Cortex of kidney (tissue), 1 donor: Measurements from ENCODE around the gene ACER1.
"Not testable (repeated sequence)": the region's sequence is repeated elsewhere in the genome, so short reads cannot be mapped to it uniquely, and the experiment has no call there.

Source experiments
- DNase-seq: peaks from one replicate; lab custom pipeline; 2025; lab: John Stamatoyannopoulos, UW

Gene ACER1

DNA sequence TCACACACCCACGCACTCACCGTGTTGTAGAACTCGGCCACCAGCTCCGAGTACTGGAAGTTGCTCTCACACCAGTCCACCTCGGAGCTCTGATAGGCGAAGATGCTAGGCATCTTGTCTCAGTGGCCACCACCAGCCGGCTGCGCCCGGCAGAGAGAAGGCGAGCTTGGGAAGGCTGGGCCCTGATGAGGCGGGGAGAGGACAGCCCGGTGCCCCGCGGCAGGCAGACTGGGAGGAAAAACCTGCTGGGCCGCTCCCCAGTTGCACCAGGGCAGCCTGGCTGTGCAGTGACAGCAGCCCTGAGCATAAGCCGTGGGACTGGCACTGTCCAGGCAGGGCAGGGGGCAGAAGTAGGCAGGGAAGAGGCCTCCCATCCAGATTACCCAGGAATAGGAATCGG, at the start of gene ACER1:
Gene ACER1, minus strand, starts transcription at position 174 of the 400 bp plus-strand sequence. Its CDS starts 61 bp downstream, at position 113.
- no peak for DNase-seq

- no peak for DNase-seq
Observed at GRCh38 chr19:6383188-6383587, 49.8 kb upstream of the ACER1 start.

DNA sequence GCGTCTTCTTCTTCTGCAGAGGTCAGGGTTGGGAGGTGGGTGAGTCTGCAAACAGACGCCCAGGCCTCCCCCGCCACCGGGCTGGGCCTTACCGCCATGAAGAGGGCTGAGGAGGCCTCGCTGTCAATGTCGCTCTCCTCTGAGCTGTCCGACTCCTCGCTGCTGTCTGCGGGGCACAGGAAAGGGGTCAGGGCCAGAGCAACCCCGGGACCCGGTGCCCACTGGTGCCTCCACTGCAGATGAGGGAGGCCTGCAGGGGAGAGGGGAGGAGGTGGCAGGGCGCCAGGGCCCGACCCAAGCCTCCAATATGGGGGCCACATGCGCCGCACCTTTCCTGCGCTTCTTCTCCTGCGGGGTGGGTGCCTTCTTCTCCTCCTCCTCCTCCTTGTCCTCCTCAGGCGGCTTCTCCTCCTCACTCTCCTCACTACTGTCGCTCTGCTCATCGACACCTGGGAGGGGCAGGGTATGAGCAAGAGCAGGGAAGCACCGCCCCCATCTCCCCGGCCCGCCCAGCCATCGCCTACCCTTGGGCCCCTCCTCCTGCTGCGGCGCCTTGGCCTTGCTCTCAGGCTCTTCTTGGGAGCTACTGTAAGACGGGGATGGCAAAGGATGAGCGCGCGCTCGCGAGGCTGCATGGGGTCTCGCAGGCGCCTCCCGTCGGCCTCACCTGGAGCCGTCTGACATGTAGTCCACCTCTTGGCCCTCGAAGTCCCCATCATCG, 47.8 kb upstream of the ACER1 start:
- no peak for DNase-seq

GRCh38 chr19:6379744-6380143, 46.3 kb upstream of the ACER1 start:
- no peak for DNase-seq

GRCh38 chr19:6378486-6378885, 45.1 kb upstream of the ACER1 start:
- DNase-seq = no peak

DNA sequence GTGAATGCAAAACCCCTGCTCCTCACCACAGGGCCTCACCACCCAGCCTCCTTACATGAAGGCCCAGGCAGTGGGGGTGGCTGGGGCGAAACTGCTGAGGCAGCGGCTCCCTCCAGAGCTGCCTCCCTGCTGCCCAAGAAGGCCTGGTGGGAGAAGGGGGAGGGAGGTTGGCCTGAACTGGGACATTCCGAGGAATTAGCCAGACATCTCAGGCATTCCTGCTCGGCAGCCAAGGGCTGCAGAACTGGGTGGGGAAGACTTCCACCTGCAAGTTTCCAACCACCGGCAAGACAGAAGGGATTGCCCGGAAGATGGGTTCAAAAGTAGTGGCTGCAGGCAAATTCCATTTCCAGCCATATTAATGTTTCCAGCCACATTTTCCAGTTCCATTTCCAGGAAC, 44.6 kb upstream of the ACER1 start:
- DNase-seq = no peak

DNA sequence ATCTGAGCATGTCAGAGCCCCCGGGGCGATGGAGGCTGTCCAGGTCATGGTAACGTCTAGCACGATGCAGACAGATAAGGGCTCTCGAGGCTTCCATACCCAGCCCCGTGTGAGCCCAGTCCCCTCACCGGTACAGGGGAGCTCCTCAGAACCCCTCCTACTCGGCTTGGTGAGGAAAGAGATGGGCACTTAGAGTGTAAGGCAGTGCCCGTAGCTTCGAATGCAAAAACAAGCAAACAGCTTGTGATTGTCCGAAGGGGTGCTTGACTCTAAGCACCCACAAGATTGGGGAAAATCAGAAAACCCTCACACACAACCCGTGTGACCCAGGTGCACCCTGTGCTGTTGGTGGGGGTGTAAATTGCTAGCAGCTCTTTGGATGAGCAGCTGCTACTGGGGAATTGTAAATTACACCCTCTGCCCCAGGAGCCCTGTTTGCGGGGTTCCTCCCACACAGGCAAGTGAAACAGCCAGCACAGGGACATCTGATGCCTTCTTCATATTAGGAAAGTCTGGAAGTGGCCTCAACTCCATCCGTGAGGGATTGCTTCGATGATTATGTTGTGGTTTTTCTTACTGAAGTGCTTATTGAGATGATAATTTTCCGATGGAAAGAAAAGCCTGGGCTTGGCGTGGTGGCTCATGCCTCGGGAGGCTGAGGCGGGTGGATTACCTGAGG, 43.2 kb upstream of the ACER1 start:
- DNase-seq = no peak

DNA sequence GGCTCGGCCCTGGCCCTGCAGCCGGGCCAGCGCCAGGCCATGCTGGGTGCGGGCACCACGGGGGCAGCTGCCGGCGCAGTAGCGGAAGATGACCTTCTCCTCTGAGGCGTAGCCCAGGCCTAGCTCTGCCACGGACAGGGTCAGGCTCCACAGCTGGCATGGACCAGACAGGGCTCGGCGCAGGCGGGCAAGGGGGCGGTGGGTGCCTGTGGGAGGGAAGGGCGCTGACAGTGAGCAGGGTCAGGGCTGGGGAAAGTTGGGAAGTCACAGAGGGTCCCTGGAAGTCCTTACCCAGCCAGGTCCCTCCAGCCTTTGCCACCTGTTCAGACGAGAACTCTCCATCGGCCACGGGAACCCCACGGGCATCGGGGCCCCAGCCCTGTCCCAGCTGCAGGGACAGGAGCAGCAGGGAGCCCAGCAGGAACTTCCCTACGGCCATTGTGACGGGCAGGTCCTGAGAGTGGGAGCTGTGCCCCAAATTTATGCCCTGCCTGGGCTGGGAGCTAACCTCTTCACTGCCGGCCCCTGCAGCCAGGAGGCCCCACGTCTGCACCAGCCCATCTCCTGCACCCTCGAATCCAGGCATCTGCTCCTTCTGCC, 42.1 kb upstream of the ACER1 start, which contains the start of gene PSPN:
Gene PSPN, minus strand, starts transcription at position 523 of the 600 bp plus-strand sequence. Its CDS starts 84 bp downstream, at position 439.
- DNase-seq = no peak

- no peak for DNase-seq
Observed at GRCh38 chr19:6374711-6375410, 41.4 kb upstream of the ACER1 start.

GRCh38 chr19:6374161-6374709, 40.8 kb upstream of the ACER1 start:
- DNase-seq = no peak

GRCh38 chr19:6373813-6374108, 40.3 kb upstream of the ACER1 start:
- no peak for DNase-seq

GRCh38 chr19:6373096-6373812, 39.8 kb upstream of the ACER1 start:
- no peak for DNase-seq

- DNase-seq = peak; percentile 50
Observed at GRCh38 chr19:6372594-6373095, 39.2 kb upstream of the ACER1 start, which contains the start of gene ALKBH7. ALKBH7 (plus strand) TSS chr19:6372794; CDS start chr19:6372821, 27 bp downstream.

DNA sequence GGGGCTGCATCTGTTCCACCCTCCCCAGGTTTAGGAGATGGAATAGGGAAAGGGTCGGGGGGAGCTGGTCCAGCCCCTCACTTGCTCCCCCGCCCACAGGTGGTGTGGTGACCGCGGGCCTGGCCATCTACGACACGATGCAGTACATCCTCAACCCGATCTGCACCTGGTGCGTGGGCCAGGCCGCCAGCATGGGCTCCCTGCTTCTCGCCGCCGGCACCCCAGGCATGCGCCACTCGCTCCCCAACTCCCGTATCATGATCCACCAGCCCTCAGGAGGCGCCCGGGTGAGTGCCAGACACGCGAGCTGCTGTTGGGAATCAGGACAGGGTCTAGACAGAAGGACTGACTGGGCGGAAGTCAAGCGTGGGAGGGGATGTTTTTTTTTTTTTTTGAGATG, 30.9 kb upstream of the ACER1 start:
- DNase-seq = no peak

DNA sequence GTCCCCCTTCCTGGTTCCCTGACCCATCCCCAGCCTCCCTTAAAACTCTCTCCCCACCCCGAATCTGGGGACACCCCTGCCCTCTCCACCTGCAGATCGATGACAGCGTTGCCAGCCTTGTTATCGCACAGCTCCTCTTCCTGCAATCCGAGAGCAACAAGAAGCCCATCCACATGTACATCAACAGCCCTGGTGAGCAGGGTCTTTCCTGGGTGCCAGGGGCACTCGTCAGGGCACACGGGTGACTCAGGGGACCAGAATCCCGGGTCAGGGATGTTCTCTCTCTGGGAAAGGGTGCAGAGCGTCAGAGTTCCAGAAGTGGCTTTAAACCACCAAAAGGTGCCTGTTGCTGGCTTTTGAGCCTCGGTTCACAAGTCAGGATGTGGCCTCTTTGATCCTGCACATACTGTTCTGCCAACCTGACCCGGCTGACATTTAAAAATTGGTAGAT, 29.0 kb upstream of the ACER1 start:
- DNase-seq = no peak

- no peak for DNase-seq
Observed at GRCh38 chr19:6362027-6362350, 28.6 kb upstream of the ACER1 start.

- not testable (repeated sequence) for DNase-seq
Observed at GRCh38 chr19:6360857-6361216, 27.4 kb upstream of the ACER1 start.

- DNase-seq = not testable (repeated sequence)
Observed at GRCh38 chr19:6360445-6360844, 27.0 kb upstream of the ACER1 start.

- DNase-seq = no peak
Observed at GRCh38 chr19:6359568-6360341, 26.3 kb upstream of the ACER1 start.

DNA sequence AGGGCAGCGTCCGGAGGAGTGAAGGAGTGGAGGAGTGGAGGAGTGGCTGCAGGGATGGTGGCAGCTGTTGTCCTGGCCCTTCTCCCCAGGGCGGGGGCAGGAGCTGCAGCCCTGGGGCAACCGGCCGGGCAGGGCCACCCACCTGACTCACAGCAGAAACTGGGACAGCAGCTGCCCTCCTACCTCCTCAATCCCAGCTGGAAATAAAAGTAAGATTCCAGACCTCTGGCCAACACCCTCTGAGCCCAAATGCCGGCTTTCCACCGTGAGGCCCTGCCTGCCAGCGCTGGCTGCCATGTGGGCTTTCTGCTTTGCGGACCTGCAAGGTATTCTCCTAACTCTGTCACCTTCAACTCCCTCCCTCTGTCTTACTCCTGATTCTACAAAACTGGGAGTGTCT, 24.6 kb upstream of the ACER1 start:
- DNase-seq = no peak

GRCh38 chr19:6357174-6357573, 23.8 kb upstream of the ACER1 start:
- DNase-seq = no peak
